Lower leg skin (tissue), 4 donors: ENCODE data around the gene LHFPL5. TPM values are rescaled to one million over a fixed set of nuclear protein-coding genes. Genes with fewer than 3 reads are reported as not detected.

ENCODE experiments used
- DNase-seq, 2 donors: peaks; one replicate each; pipeline ENCODE4 v3.0.0-alpha.2; 2019; ENCODE audit warnings: low spot score in 2 of 2
- H3K4me3 ChIP-seq: fragments of 200-600 bp; sonication (generic); 2 replicates; pipeline ENCODE4 v1.5.1; 2017; ENCODE audit warnings: mild to moderate bottlenecking, low read depth; ENCODE audit not compliant: poor library complexity, severe bottlenecking
- POLR2A ChIP-seq, 2 donors: fragments of 450-650 bp; IDR thresholded peaks; one replicate each; pipeline ENCODE4 v1.6.1; 2016 to 2017; ENCODE audit warnings: antibody characterized with exemption in 2 of 2, mild to moderate bottlenecking in 1 of 2, moderate library complexity in 1 of 2
- WGBS, 2 donors: methylation state at CpG; one replicate each; pipeline ENCODE4 v1.1.5; 2018; 5-methylcytosine and 5-hydroxymethylcytosine counted together
- intact Hi-C: fragments of 100-400 bp; cut with DNase I; formaldehyde crosslinking; loops from one replicate; pipeline ENCODE4 v1.15.0; 2023; ENCODE audit warnings: low total_unique reads
- total RNA-seq, 4 donors: library from RNA; depleted of rRNA; stranded (reverse); fragments of >200 nt; gene quantifications; one replicate each; pipeline ENCODE4 v1.1.0, GENCODE V29; 2016
- TF ChIP-seq, protein P1 (sequence below), 3 donors: fragments of 450-650 bp; IDR thresholded peaks; one replicate each; pipeline ENCODE4 v1.5.1; 2016; ENCODE audit warnings: antibody characterized with exemption in 3 of 3, mild to moderate bottlenecking in 3 of 3, moderate library complexity in 2 of 3

The LHFPL5 gene
- total RNA-seq, 4 donors from 2014 or later, result not detected

DNA sequence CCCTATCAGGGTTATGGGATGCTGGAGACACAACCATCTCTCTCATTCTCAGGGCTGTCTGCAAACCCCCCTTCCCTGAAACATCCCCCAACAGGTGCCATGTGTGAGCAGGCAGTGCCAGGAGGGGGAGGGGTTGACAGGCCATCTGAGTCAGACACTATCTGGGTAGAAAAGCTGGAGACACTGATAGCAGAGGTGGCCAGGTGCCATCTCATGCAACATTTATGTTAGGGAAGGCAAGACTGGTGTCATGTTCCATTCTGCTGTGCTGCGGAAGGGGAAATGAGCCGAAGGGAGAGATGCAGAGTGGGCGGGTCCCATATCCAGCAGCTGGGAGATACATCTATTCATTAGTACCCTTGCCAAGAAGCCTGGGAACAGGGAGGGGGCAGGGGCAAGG lies 3.5 kb downstream of the LHFPL5 start:
- DNase-seq, result no peak
- intact Hi-C loops, result no loop called here
- H3K4me3 ChIP-seq, result no peak overlapping the region
- WGBS, 2 donors, result 34 to 42% methylated on average over 3 of the region's 3 CpGs
- no peak for TF ChIP-seq POLR2A (IDR thresholded peaks at IDR 0.05)
- TF ChIP-seq, protein P1, sequence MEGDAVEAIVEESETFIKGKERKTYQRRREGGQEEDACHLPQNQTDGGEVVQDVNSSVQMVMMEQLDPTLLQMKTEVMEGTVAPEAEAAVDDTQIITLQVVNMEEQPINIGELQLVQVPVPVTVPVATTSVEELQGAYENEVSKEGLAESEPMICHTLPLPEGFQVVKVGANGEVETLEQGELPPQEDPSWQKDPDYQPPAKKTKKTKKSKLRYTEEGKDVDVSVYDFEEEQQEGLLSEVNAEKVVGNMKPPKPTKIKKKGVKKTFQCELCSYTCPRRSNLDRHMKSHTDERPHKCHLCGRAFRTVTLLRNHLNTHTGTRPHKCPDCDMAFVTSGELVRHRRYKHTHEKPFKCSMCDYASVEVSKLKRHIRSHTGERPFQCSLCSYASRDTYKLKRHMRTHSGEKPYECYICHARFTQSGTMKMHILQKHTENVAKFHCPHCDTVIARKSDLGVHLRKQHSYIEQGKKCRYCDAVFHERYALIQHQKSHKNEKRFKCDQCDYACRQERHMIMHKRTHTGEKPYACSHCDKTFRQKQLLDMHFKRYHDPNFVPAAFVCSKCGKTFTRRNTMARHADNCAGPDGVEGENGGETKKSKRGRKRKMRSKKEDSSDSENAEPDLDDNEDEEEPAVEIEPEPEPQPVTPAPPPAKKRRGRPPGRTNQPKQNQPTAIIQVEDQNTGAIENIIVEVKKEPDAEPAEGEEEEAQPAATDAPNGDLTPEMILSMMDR (IDR thresholded peaks at IDR 0.05), result no peak

DNA sequence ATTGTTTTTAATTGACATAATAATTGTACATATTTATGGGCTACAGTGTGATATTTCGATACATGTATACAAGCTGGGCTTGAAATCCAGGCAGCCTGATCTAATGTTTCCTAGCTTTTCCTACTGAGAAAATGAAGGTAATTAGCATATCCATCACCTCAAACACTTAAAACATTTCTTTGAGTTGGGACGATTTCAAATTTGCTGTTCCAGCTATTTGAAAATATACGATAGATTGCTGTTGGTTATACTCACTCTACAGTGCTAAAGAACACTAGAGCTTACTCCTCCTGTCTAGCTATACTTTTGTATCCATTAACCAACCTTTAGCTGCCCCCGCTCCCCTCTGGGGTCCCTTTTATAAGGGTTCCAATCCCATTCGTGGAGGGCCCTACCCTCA lies 4.7 kb downstream of the LHFPL5 start:
- intact Hi-C loops, result no loop called here
- 79 to 80% methylated on average over 5 of the region's 5 CpGs for WGBS, 2 donors
- no peak overlapping the region for H3K4me3 ChIP-seq
- TF ChIP-seq, protein P1 (IDR thresholded peaks at IDR 0.05), result no peak
- no peak for TF ChIP-seq POLR2A (IDR thresholded peaks at IDR 0.05)
- DNase-seq, result no peak

DNA sequence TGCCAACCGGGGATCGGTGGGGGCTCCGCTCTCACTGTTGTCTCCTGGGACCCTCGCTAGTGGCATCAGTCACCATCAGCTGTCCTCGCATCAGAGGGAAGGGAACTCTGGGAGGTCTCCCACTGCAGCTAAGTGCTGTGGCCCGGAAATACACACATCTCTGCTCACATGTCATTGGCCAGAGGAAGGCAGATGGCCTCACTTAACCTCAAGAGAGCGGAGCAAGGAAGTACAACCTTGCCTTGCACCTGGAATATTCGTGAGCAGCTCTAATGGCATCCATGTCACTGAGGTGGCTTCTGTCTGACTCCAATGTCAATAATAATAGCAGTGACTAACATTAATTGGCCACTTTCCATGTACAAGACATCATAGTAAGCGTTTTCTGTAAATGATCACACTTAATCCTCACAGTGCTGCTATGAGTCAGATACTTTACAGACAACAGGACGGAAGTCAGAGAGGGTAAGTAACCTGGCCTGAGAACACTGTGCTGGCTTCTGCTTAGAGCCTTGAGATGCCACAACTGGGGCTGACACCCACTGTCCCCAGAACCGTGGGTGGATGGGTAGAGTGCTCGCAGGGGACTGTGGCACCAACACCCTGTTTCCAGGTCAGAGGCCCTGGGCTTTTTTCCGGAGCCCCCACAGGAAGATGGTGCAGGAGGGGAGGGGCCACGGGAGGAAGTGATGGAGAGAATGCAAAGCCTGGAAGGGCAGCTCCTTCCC lies 6.0 kb downstream of the LHFPL5 start:
- 56 to 61% methylated on average over 14 of the region's 14 CpGs for WGBS, 2 donors
- no peak for DNase-seq
- TF ChIP-seq, protein P1 (IDR thresholded peaks at IDR 0.05), result no peak
- no peak for TF ChIP-seq POLR2A (IDR thresholded peaks at IDR 0.05)
- intact Hi-C loops, result no loop called here
- H3K4me3 ChIP-seq, result no peak overlapping the region

DNA sequence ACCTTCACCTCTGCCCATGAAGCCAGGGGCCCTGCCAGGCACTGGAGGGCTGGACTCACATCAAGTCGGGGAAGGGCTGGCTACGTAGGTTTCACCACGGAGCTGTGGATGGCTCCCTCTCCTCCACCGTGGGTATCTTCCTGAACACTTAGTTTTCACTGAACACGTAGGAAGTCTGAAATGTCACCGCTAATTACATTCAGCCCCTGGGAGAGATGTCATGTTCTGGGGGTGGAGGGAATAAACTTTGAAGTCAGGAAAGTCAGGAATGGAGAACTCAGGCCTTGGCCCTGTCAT lies 6.5 kb downstream of the LHFPL5 start:
- DNase-seq, result no peak
- WGBS, 2 donors, result 58 to 63% methylated on average over 6 of the region's 6 CpGs
- no peak overlapping the region for H3K4me3 ChIP-seq
- TF ChIP-seq, protein P1 (IDR thresholded peaks at IDR 0.05), result no peak
- TF ChIP-seq POLR2A (IDR thresholded peaks at IDR 0.05), result no peak
- intact Hi-C loops, result no loop called here

DNA sequence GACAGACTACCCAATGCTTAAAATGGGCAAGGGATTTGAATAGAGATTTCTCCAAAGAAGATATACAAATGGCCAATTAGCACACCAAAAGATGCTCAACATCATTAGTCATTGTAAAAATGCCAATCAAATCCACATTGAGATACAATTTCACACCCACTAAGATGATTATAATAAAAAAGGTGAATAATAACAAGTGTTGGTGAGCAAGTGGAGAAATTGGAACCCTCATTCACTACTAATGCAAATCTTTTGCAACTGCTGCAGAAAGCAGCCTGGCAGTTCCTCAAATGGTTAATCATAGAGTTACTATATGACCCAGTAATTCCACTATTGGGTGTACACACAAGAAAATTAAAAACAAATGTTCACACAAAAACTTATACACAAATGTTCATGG lies 12.4 kb downstream of the LHFPL5 start:
- no peak overlapping the region for H3K4me3 ChIP-seq
- no peak for TF ChIP-seq POLR2A (IDR thresholded peaks at IDR 0.05)
- TF ChIP-seq, protein P1 (IDR thresholded peaks at IDR 0.05), result no peak
- intact Hi-C loops, result no loop called here
- DNase-seq, result no peak

DNA sequence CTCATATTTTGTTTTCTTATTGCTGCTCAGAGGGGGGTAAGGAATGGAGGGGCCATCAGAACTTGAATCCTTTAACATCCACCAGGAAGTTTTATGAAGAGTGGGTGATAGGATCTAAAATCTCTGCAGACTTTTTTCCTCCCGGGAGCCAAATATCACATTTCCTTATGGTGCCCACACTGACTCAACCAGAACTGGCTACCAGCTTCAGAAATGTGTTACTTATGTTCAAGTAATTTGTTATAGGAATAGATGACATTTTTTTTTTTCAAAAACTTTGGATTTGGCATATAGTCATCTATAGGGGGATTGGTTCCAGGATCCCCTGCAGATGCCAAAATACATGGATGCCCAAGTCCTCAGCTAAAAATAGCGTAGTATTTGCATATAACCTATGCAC lies 18.4 kb downstream of the LHFPL5 start:
- TF ChIP-seq, protein P1 (IDR thresholded peaks at IDR 0.05), result no peak
- TF ChIP-seq POLR2A (IDR thresholded peaks at IDR 0.05), result no peak
- WGBS, 2 donors, result 85 to 91% methylated on average over 2 of the region's 2 CpGs

More for the DNA sequence above, 18.4 kb downstream of the LHFPL5 start:
- no peak for DNase-seq
- no peak overlapping the region for H3K4me3 ChIP-seq
- intact Hi-C loops, result no loop called here
